Measurements from ENCODE around the gene F2RL1.
"Not testable (repeated sequence)": the region's sequence is repeated elsewhere in the genome, so short reads cannot be mapped to it uniquely, and the experiment has no call there.

The F2RL1 gene

GRCh38 chr5:76851728-76852369, 33.0 kb downstream of the F2RL1 start:
- no peak for DNase-seq (ENCODE audit: low spot score)

- no peak for DNase-seq (ENCODE audit: low spot score)
Measured at GRCh38 chr5:76852772-76853171, 33.9 kb downstream of the F2RL1 start.

GRCh38 chr5:76853741-76854140, 34.9 kb downstream of the F2RL1 start:
- not testable (repeated sequence) for DNase-seq (ENCODE audit: low spot score)

- DNase-seq (ENCODE audit: low spot score): no peak
Measured at GRCh38 chr5:76854644-76855043, 35.8 kb downstream of the F2RL1 start.

- not testable (repeated sequence) for DNase-seq (ENCODE audit: low spot score)
Measured at GRCh38 chr5:76855501-76855900, 36.7 kb downstream of the F2RL1 start.

- no peak for DNase-seq (ENCODE audit: low spot score)
Measured at GRCh38 chr5:76855961-76856360, 37.1 kb downstream of the F2RL1 start.

- DNase-seq (ENCODE audit: low spot score): not testable (repeated sequence)
Measured at GRCh38 chr5:76856800-76857199, 38.0 kb downstream of the F2RL1 start.

- no peak for DNase-seq (ENCODE audit: low spot score)
Measured at GRCh38 chr5:76859591-76860247, 40.9 kb downstream of the F2RL1 start.

GRCh38 chr5:76861612-76862011, 42.8 kb downstream of the F2RL1 start:
- no peak for DNase-seq (ENCODE audit: low spot score)

GRCh38 chr5:76863001-76863400, 44.2 kb downstream of the F2RL1 start:
- no peak for DNase-seq (ENCODE audit: low spot score)

- DNase-seq (ENCODE audit: low spot score): no peak
Measured at GRCh38 chr5:76866503-76866902, 47.7 kb downstream of the F2RL1 start.

- DNase-seq (ENCODE audit: low spot score): no peak
Measured at GRCh38 chr5:76867038-76867437, 48.2 kb downstream of the F2RL1 start.

- DNase-seq (ENCODE audit: low spot score): peak; percentile 73
Measured at GRCh38 chr5:76867827-76868693, 49.2 kb downstream of the F2RL1 start.

- no peak for DNase-seq (ENCODE audit: low spot score)
Measured at GRCh38 chr5:76870046-76870445, 51.2 kb downstream of the F2RL1 start.

GRCh38 chr5:76874088-76874581, 55.3 kb downstream of the F2RL1 start:
- no peak for DNase-seq (ENCODE audit: low spot score)

Measured in hematopoietic multipotent progenitor cell treated with erythropoietin and hydrocortisone succinate and interleukin-3 and kit ligand, for 17 days (in vitro differentiated cells).